Suprapubic skin (tissue), 4 donors: ENCODE results near the gene TANC1.

Experiments
- POLR2A ChIP-seq, 2 donors: fragments of 450-650 bp; IDR thresholded peaks; one replicate each; pipeline ENCODE4 v1.6.1; 2017; ENCODE audit warnings: antibody characterized with exemption in 2 of 2, mild to moderate bottlenecking in 2 of 2, moderate library complexity in 2 of 2
- POLR2AphosphoS5 ChIP-seq, 3 donors: sonication (generic); formaldehyde crosslinking; IDR thresholded peaks; one replicate each; pipeline ENCODE4 v1.6.1; 2017; ENCODE audit warnings: antibody characterized with exemption in 3 of 3
- TF ChIP-seq, protein P1 (sequence below), 2 donors: fragments of 200-600 bp in 1 of 2; fragments of 450-650 bp in 1 of 2; sonication (generic) in 1 of 2; IDR thresholded peaks; one replicate each; pipeline ENCODE4 v1.5.1; 2016 to 2019; ENCODE audit warnings: antibody characterized with exemption in 2 of 2, mild to moderate bottlenecking in 1 of 2, moderate library complexity in 1 of 2

DNA sequence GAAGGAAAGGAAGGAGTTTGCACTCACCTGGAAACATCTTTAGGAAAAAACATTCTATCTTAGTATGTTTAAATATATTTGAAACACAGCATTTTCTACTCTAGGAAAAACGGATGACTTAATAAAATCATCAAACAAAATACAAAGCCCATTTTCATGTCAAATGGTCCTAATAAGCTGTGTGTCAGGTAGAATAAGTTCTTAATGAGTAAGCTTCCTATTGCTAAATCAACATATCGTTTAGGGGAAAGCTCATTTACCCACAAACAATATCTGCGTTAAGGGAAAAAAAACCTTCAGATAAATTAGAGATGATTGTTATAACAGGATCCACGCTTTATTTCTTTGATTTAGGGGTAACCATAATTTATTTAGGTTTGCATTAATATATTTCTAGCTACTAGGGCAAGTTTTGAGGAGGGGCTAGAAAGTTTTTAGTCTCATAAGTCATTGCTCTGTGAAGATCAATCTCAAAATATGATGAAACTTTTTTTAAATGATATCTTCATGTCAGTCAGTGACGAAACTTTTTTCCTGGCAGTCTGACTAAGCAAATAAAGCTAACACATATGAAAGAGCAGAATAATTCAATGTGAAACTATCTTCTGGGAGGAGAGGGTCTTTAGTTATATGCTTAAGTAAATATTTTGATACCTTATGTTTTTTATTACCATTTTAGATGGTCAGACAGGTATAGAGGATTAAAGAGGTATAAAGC lies 170.9 kb downstream of the TANC1 start:
- TF ChIP-seq, protein P1, sequence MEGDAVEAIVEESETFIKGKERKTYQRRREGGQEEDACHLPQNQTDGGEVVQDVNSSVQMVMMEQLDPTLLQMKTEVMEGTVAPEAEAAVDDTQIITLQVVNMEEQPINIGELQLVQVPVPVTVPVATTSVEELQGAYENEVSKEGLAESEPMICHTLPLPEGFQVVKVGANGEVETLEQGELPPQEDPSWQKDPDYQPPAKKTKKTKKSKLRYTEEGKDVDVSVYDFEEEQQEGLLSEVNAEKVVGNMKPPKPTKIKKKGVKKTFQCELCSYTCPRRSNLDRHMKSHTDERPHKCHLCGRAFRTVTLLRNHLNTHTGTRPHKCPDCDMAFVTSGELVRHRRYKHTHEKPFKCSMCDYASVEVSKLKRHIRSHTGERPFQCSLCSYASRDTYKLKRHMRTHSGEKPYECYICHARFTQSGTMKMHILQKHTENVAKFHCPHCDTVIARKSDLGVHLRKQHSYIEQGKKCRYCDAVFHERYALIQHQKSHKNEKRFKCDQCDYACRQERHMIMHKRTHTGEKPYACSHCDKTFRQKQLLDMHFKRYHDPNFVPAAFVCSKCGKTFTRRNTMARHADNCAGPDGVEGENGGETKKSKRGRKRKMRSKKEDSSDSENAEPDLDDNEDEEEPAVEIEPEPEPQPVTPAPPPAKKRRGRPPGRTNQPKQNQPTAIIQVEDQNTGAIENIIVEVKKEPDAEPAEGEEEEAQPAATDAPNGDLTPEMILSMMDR (IDR thresholded peaks at IDR 0.05), result no peak
- TF ChIP-seq POLR2A (IDR thresholded peaks at IDR 0.05), result no peak
- TF ChIP-seq POLR2AphosphoS5 (IDR thresholded peaks at IDR 0.05), result no peak
